Dermis microvascular lymphatic vessel endothelial cell (primary cell): Measurements from ENCODE around the gene RBP4. TPM values are rescaled to one million over a fixed set of nuclear protein-coding genes. Genes with fewer than 3 reads are reported as not detected.
"Not testable (repeated sequence)": the region's sequence is repeated elsewhere in the genome, so short reads cannot be mapped to it uniquely, and the experiment has no call there.

Experiments used
- DNase-seq, 2 donors: peaks; one replicate each; pipeline versions ENCODE4 v3.0.0 to v3.0.0-alpha.2; 2010; ENCODE audit warnings: low read depth in 2 of 2
- total RNA-seq: library from RNA; depleted of rRNA; stranded (reverse); fragments of >200 nt; gene quantifications from 2 replicates; pipeline ENCODE4 v1.2.1, GENCODE V29; 2014

RBP4 gene
- total RNA-seq, 1 donor from 2014 or later, result not detected

- DNase-seq, result no peak
Observed at GRCh38 chr10:93566435-93567276, 34.4 kb downstream of the RBP4 start, which contains the start of gene FFAR4. Gene FFAR4 (plus strand): TSS chr10:93566665. CDS start chr10:93566721, 56 bp downstream.

- no peak for DNase-seq
Observed at GRCh38 chr10:93565446-93565845, 35.6 kb downstream of the RBP4 start.

GRCh38 chr10:93560541-93560940 is 40.5 kb downstream of the RBP4 start:
- DNase-seq, result no peak

- DNase-seq, result no peak
Observed at GRCh38 chr10:93559490-93559889, 41.5 kb downstream of the RBP4 start.

- peak; percentile 57 to 75 for DNase-seq
Observed at GRCh38 chr10:93554760-93555432, 46.1 kb downstream of the RBP4 start.

GRCh38 chr10:93554316-93554663 is 46.7 kb downstream of the RBP4 start:
- no peak for DNase-seq

- DNase-seq, result no peak
Observed at GRCh38 chr10:93553482-93554315, 47.3 kb downstream of the RBP4 start.

GRCh38 chr10:93552780-93553179 is 48.3 kb downstream of the RBP4 start:
- DNase-seq, result no peak

- DNase-seq, result no peak
Observed at GRCh38 chr10:93550606-93551005, 50.4 kb downstream of the RBP4 start.

GRCh38 chr10:93548376-93549071 is 52.5 kb downstream of the RBP4 start:
- peak in 1 of 2 donors; percentile 36 for DNase-seq

GRCh38 chr10:93547522-93547921 is 53.5 kb downstream of the RBP4 start:
- DNase-seq, result no peak

GRCh38 chr10:93546995-93547394 is 54.0 kb downstream of the RBP4 start:
- DNase-seq, result not testable (repeated sequence)

- peak in 1 of 2 donors; percentile 64 for DNase-seq
Observed at GRCh38 chr10:93542358-93542791, 58.7 kb downstream of the RBP4 start.

Other genes starting within 250 kb of the RBP4 start
- gene MYOF, start 118.9 kb downstream of the RBP4 start, total RNA-seq, result 119 and 180 TPM in 2 replicates
- 11.6 and 37.1 TPM in 2 replicates for gene CEP55, start 104.6 kb downstream of the RBP4 start, total RNA-seq
- gene FFAR4, start 34.6 kb downstream of the RBP4 start, total RNA-seq, result not detected in 2 replicates
- not detected in 2 replicates for gene PDE6C, start 11.3 kb upstream of the RBP4 start, total RNA-seq
- 2.4 and 3.7 TPM in 2 replicates for gene FRA10AC1, start 101.4 kb upstream of the RBP4 start, total RNA-seq
- gene LGI1, start 156.7 kb upstream of the RBP4 start, total RNA-seq, result not detected in 2 replicates